ENCODE data around the gene UCN.

GRCh38 chr2:27320958-27321543, 12.8 kb upstream of the UCN start:
- TF ChIP-seq CTCF (IDR thresholded peaks at IDR 0.05; ENCODE audit: borderline replicate concordance, extremely low read depth, low read length, poor library complexity, severe bottlenecking) (no peak), EZH2 (IDR thresholded peaks at IDR 0.05; ENCODE audit: borderline replicate concordance, low read depth, low read length, severe bottlenecking) (no peak)
